Midbrain (tissue), 1 donor: ENCODE measurements around the gene SLC45A3.

Source experiments
- DNase-seq: peaks from one replicate; lab custom pipeline; 2025; lab: John Stamatoyannopoulos, UW

The SLC45A3 gene

DNA sequence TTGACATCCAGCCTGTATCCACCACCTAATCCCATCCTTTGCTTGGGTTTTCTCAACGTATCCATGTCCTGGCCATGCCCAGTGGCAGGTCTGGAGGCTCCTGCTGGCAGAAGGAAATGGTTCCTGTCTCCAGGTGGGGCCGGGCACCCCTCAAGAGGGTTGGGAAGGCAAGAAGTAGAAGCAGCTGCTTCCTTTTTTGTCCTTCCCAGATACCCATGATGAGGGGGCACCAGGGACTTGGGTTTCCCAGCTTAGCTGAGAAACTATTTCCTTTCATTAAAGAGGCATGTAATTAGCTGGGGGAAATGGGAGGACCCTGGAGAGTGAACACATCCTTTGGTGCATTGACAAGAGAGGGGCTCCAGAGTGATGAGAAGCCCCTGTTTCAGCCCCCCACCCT is 21.1 kb upstream of the SLC45A3 start:
- DNase-seq = no peak

DNA sequence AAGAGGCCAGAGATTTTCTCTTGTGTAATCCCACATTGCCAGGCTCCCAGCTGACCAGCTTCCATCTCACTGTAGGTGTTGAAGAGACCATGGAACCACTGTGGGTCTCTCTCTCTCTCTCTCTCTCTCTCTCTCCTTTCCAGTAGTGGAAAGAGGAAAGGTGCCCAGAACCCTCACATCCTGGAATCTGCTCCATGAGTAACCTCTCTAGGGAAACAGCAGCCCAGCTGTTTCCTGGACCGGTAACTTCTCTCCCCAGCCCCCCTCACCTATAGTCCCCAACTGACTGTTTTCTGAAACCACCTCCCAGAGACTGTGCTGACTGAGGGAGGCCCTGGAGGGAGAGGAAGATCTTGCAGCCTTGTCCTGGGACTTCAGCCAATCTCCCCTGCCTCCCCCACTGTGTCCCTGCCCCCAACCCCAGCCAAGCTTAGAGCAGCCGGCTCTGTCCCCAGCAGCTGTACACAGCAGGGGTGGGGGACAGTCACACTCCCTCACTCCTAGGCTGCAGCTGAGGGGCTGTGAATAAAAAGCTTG is 20.6 kb upstream of the SLC45A3 start:
- no peak for DNase-seq

DNA sequence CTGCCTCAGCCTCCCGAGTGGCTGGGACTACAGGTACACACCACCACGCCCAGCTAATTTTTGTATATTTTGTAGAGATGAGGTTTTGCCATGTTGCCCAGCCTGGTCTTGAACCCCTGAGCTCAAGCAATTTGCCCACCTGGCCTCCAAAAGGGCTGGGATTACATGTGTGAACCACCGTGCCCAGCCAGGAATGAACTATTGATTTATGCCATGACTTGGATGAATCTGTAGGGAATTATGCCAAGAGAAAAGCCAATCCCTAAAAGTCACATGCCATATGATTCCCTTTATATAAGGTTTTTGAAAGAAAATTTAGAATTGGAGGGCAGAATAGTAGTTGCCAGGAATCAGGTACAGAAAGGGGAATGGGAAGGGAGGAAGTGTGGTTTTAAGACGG is 19.1 kb upstream of the SLC45A3 start:
- no peak for DNase-seq

DNA sequence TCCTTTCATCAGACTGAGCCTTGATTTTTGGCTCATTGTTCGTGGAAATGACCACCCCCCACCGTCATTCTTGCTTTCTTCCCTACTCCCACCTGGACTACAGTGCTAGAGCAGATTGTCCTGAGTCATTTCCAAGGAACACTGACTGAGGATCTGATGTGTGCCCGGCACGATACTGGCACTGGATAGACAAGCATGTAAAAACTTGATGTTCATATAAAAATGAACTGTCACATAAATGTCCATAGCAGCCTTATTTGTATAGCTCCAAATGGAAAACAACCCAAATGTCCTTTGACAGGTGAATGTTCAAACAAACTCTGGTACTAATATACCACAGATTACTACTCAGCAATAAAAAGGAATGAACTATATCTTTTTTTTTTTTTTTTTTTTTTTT is 18.6 kb upstream of the SLC45A3 start:
- DNase-seq = no peak

DNA sequence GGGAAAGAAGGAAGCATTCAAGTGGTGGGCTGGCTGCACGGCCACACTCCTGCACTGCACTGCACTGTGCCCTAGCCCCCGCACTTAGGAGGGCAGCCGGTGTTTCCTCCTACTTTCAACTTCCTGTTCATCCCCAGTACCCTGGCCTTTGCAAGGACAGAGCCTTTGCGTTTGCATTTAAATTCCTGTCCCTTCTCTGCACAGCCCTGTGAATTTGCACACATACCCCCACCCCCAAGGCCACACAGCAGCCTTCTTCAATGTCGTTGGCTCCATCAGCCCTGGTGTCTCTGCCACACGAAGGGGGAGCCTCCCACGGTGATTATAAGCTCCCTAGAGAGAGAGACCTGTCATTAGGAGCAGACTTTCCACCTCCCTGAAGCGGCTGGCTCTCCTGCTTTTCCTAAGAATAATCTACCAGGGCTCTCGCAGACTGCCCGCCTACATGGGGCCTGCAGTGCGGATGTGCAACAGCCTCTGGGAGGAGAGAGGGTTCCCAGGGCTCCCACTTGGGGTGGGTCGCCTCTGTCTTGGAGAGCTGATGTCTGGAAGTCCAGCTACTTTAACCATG is 13.2 kb upstream of the SLC45A3 start:
- no peak for DNase-seq

DNA sequence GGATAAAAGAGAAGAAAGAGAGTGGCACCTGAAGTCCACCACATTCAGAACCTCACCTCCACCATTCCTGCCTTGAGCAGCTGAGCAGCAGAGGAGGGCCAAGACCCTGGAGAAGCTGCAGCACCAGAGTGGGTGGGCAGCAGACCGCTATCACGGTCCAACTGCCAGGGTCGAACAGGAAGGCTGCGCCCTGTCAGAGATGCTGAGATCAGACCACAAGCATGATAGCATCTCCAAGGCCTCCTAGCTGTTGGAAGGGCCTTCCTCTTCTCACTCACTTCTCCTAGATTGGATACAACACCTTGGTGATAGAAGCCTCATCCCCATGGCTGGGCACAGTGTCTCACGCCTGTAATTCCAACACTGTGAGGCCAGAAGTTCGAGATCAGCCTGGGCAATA is 12.1 kb upstream of the SLC45A3 start:
- no peak for DNase-seq

DNA sequence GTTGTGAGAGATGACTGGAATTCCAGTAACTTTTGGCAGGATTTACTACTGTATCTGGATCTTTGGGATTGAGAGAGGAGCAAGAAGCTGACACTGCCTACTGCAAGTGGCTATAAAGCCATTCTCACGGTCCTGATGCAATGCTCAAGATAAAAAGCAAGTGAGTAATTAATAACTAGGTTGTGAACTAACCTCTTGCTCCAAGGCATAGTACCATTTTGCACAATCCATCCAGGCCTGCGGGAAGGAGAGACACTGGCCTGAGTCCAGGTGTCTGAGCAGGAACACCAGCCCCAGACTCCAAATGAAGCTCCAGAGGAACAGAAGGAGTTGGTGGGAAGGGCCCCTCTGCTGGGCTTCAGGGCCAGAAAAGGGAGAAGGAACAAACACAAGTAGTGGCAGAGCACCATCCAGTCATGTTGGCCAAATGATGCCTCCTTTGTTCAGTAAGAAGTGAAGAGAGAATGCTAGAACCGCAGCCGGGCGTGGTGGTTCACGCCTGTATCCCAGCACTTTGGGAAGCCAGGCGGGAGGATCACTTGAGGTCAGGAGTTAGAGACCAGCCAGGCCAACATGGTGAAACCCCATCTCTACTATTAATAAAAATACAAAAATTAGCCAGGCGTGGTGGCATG is 9.9 kb upstream of the SLC45A3 start:
- DNase-seq = no peak

DNA sequence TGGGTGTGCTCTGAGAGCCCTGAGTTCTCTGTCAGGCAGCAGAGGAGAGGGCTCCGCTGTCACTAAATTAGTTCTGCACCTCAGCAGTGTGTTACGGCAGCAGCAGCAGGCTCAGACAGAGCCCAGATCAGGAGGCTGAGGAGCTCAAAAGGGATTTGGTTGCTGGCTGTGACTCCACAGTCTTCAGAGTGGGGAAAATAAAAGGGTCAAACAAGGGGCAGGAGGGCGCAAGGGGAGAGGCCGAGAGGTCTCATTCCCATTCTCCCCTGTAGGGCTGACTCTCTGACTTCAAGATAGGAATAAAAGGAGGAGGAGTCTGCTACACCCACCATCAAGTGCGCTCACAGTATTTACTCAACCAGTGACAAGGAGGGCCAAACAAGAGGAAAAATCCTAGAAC is 9.2 kb upstream of the SLC45A3 start:
- DNase-seq = no peak

DNA sequence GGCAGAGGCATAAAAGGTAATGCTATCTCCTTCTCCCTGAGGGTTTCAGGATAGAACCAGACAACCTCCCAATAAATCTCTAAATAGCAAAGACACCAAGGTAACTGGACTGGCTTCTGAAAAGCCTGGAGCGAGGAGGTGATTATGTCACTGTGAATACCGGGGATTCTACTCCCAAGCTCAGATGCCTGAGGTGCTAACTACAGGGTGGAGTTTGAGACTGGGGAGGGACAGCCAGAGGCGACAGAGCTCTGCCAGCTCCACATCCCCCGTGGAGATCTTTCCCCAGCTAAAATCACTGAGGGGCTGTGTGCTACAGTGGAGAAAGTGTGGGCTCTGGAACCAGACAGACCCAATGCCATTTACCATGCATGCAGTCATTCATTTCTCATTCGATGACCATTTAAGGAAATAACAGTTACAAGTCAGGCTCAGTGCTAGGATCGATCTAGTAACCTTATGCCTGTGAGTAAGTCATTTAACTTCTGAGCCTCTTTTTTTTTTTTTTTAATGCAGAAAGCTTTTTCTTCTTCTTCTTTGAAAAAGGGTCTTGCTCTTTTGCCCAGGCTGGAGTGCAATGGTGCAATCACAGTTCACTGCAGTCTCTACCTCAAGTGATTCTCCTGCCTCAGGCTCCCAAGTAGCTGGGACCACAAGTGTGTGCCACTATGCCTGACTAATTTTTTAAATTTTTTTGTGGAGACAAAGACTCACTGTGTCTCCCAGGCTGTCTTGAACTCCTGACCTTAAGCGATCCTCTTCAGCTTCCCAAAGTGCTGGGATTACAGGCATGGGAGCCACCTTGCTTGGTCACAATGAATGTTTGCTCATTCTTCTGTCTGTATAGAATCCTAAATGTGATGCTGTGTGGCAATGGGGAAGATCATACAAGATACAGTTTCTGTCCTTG is 8.1 kb upstream of the SLC45A3 start:
- DNase-seq = no peak

DNA sequence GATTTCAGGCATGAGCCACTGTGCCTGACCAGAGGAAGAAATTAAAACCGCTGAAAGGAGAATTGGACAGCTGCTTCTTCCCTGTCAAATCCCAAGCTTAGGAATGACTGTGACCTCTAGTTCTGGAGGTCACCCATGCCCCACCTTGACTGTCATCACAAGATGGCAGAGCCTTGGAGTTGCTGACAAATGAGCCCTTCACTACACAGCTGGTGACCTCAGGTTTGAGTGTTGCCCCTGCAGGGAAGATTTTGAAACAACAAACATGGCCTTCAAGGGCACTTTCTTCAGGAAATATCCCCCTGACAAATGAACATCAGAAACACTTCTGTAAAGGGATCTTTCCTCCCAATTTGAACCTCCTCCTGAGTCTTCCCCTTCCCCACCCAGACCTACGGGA is 6.9 kb upstream of the SLC45A3 start:
- DNase-seq = no peak

DNA sequence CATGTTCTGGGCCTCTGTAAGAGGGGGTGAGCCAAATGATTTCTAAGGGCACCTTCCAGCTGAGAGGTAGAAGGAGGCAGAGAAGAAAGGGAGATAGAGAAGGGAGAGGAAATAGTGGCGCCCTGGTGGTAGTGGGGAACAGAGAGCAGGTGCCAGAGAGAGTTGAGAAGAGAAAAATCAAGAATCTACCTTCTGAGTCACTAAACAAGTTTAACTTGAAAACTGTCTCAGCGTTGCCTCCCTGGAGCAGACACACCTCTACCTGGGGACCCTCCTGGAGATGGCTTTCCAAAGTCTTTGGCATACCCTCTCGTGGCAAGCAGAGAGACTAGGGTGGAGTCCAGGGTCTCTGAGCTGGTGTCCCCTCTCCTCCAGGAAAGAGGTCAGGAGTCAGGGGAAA is 1.1 kb upstream of the SLC45A3 start:
- DNase-seq = no peak

DNA sequence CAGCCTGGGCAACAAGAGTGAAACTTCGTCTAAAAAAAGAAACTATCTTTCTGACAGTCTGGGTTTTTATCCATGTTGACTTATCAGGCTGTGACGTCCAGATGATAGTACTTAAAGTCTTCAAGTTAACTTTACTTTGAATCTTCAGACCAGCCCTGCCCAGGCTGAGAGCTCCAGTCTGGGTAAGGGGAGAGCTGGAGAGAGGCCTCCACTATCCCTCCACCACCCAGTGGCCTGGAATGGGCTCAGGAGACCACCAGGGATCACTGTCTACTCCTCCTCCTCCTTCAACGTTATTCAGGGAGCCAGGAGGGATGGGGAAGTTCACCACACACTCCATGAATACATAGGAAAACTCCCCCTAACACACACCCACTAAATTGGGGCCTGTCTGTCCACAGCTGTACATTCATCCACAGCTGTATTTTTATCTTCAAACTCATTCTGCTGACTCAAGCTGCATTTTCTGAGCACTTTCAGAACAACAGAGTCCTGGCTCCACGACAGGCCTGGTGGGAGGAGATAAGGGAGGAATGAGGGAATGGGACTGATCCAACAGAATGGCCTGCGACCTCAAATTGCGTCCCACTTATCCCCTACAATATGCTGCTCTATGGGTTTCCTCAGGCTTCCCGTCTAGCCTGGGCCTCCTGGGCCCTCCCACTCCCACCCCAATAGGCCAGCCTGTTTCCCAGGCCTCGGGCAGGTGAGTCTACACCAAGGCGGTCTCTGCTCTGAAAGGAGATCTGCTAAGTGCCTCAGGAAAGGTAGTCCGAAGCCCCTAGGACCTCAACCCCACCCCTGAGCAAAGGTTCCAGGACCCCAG is 1.8 kb downstream of the SLC45A3 start:
- DNase-seq = no peak

DNA sequence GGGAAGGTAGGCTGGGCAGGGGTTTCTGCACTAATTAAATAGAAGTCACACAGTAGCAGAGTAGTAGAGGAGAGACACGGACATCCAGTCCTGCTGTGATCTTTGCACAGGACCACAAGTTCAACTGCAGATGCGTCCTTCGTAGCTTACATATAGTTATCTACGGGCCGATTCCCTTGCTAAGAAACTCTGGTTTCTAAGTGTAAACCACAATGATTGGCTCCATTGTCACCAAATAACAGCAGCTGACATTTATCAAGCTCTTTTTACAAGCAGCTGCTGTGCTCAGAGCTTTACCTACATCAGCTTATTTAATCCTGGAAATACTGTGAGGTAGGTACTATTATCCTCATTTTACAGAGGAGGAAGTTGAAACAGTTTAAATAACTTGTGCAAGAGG is 3.1 kb downstream of the SLC45A3 start:
- DNase-seq = no peak

DNA sequence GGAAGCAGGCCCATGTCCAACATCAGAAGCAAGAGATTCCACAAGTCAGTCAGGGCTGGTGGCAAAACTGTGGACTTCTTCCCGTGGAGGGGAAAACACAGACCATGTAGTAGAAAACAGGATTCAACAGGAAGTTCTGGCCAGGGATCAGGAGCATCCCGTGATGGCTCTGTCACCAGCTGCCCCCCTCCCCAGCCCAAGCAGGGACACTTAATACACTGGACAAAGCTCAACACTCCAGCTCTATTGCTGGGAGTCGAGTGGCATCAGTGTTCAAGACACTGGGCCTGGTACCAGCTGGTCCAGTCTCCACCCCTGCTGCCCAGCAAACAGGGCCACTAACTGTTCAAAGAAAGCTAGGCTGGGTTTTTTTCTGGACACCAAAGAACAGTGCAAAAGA is 3.7 kb downstream of the SLC45A3 start:
- peak; percentile 85 for DNase-seq

DNA sequence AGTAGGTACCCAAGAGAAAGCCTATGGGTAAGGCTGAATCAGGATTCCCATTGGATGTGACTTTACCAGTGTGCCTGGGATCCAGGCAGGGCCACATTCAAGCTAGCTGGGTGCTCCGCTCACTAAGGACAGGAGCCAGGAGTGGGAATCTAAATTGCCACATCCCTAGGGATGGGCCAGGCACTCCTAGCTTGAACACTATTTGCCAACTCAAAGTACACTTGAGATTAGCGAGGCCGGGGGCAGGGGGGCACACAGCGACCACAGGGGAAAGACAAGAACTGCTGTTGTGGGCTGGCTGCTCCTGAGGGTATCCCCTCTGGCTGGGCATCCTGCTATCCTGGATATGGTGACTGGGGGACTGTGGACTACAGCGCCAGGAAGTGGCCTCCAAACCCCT is 4.3 kb downstream of the SLC45A3 start:
- no peak for DNase-seq

DNA sequence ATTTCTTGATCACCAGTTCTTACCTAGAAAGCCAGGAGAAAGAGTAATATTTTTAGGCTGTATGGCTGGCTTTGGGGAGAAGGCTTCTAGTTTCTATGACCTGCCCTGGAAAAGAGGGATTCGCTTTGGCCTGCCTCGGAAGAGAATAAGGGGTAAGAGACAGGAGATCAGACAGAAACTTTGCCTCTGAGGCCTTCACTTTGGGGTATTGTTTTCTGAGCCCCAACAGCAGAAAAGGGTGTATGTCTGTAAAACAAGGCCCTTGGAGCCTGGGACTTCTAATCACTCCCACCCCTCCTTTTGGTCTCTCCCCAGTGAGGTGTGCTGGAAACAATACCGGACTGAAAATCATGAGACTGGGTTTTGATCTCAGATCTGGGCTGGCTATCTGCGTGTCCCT is 5.1 kb downstream of the SLC45A3 start:
- no peak for DNase-seq

DNA sequence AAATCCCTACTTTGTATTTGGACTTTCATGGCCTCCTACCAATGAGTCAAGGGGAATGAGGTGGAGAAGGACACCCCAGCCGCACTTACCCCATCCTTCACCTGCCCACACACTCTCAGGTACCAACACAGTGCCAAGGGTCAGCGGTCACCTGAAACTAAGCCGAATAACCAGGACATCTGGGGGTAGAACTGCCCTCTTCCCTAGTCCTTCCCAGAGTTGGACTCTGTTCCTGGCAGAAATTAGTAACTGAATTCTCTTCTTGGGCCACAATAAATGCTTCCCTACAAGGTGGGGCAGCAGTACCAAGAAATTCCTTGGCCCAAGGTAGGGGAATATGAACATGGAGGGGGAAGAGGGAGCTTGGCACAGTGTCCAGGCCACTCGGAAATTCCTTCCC is 7.3 kb downstream of the SLC45A3 start:
- DNase-seq = no peak

DNA sequence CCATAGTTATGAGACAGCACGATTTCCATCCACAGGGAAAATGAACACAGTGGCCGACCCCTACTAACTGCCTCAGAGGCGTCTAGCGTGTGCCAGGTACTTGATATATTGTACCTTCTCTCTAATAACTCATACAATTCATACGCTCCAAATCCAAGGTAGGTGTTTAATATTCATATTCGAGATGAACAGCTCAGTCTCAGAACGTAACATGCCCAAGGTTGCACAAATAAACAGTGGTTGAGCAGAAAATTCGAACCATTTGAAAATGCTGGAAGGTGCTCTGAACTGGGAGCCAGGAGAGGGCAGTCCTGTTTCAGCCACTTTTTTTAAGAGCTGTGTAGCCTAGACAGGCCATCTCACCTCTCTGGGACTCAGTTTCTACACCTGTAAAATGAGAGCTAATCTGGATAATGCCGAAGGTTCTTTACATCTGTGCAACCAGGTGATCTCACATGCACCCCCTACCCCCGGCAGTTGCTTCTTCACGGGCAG is 7.9 kb downstream of the SLC45A3 start:
- DNase-seq = no peak

DNA sequence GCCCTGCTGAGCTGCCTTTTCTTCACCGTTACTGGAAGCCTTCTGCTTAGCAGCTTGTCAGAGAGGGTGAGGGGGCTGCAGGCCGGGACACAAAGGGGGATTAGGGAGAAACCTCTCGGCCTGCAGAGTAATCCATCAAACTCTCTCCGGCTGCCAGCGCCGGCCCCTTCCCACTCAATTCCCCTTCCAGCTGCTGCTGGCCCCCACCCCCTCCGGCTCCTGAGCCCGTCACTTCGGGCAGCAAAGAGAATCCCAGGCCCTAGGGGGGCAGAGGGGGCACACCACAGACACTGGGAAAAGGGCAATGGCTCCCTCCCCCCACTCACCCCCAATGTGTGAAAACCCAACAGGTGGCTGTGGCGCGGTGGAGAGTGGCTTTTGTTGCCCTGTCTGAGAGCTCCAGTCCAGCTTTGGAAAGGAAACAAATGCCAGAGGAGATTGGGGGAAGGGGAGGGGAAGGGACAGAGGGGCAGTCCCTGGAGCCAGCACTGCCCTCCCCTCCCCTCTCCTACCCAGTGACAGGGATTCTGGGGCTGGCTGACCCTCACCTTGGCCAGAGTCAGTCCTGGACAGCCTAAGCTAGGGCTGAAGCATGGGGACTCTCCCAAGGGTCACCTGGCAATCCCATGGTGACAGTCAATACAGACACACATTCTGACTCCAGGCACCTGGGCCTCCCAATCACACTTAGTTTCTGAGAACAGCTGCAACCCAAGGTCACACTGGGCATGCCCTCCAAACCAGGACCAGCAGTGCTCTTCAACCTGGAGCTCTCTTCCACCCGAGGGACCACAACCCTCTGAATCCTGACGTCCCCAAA is 9.5 kb downstream of the SLC45A3 start:
- no peak for DNase-seq

DNA sequence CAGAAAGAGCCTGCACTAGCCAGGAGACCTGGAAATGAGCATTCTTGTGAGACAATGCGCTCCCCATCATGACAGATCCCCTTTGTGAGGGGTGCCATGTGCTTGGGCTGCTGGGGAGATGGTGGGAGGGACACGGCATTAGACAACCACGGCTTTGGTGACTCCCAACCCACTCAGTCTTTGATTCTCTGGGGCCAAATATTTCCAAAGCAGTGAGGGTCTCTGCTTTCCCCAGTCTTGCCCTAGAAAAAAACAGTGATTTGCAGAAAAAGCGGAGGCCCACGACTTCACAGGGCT is 10.2 kb downstream of the SLC45A3 start:
- DNase-seq = peak; percentile 39
